ENCODE results near the gene INSR.
A peak's percentile ranks its signal among the peaks of the same experiment; 100 is the strongest.

DNA sequence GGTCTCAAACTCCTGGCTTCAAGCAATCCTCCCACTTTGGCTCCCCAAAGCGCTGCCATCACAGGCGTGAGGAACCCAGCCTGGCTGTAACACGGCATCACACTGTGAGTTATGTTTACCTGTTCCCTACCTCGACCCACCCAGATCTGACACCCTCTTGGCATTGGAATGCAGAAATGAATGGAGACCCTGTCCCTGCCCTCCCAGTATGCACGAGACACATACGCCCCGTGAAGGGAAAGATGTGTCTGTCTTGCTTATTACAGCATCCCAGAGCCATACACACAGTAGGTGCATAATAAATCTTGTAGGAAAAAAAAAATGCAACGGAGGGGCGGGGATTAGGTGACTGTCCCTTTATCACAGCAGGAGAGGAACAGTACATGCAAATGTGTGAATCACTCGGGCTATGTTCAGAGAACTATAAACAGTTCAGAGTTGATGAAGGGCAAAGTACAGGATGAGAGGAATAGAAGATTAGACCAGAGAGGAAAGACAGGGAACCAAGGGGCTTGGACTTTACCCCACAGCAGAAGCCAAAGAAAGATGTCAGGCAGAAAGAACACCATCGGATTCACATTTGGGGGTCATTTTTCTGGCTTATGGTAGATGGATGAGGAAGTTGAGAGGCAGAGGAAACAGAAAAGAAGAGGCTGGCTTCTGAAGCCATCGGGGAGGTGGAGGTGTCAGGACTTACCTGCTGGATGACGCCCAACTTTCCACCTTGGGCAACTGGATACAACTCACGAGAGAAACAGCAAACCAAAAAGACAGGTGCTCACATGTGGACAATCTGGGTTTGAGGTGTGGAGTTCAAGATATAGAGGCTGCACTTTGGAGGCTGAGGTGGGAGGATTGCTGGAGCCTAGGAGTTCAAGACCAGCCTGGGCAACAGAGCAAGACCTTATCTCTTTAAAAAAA lies 94.3 kb downstream of the INSR start:
- TF ChIP-seq ZEB2 (tag by site-specific recombination; IDR thresholded peaks at IDR 0.05) = no peak
- TF ChIP-seq ZNF639 (tag by site-specific recombination; IDR thresholded peaks at IDR 0.05) = no peak
- TF ChIP-seq ZNF274 (IDR thresholded peaks at IDR 0.05; ENCODE audit: low read length) = no peak
- TF ChIP-seq ZNF274 (tag by site-specific recombination; IDR thresholded peaks at IDR 0.05; ENCODE audit: borderline replicate concordance) = no peak
- TF ChIP-seq ZNF670 (tag by site-specific recombination; IDR thresholded peaks at IDR 0.05; ENCODE audit: low read depth) = no peak
- no peak for TF ChIP-seq ZSCAN16 (tag by site-specific recombination; IDR thresholded peaks at IDR 0.05)
- peak; percentile 51; the same call in 1 of the 2 replicates for TF ChIP-seq ZNF24 (tag by site-specific recombination; IDR thresholded peaks at IDR 0.05)
- TF ChIP-seq, protein P1, sequence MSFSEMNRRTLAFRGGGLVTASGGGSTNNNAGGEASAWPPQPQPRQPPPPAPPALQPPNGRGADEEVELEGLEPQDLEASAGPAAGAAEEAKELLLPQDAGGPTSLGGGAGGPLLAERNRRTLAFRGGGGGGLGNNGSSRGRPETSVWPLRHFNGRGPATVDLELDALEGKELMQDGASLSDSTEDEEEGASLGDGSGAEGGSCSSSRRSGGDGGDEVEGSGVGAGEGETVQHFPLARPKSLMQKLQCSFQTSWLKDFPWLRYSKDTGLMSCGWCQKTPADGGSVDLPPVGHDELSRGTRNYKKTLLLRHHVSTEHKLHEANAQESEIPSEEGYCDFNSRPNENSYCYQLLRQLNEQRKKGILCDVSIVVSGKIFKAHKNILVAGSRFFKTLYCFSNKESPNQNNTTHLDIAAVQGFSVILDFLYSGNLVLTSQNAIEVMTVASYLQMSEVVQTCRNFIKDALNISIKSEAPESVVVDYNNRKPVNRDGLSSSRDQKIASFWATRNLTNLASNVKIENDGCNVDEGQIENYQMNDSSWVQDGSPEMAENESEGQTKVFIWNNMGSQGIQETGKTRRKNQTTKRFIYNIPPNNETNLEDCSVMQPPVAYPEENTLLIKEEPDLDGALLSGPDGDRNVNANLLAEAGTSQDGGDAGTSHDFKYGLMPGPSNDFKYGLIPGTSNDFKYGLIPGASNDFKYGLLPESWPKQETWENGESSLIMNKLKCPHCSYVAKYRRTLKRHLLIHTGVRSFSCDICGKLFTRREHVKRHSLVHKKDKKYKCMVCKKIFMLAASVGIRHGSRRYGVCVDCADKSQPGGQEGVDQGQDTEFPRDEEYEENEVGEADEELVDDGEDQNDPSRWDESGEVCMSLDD (tag by site-specific recombination; IDR thresholded peaks at IDR 0.05) = no peak
- no peak for TF ChIP-seq SP2 (tag by site-specific recombination; IDR thresholded peaks at IDR 0.05)
- no peak for TF ChIP-seq KLF1 (tag by site-specific recombination; IDR thresholded peaks at IDR 0.05)
